IMR-90 (cell line): Measurements from ENCODE around the gene ZBTB44. TPM values are rescaled to one million over a fixed set of nuclear protein-coding genes. Genes with fewer than 3 reads are reported as not detected.

Experiments
- ATAC-seq: fragments of 200-7000 bp; cut with Tn5 transposase; 2 replicates; pipeline ENCODE4 v1.9.1; 2020; ENCODE audit warnings: low read depth, mild to moderate bottlenecking, moderate library complexity
- BruUV-seq: library from RNA; stranded (reverse); fragments of 400-500 nt; replicated peaks from 2 replicates; lab custom pipeline; 2021; lab: Mats Ljungman, UMichigan
- CTCF ChIA-PET: fragments of 300-600 bp; formaldehyde crosslinking; extraction: SDS; loops from one replicate; lab custom pipeline; 2021; ENCODE audit warnings: antibody characterized with exemption; lab: Yijun Ruan, JAX
- POLR2A ChIA-PET: fragments of 300-600 bp; sonication (Branson Sonifier 250); formaldehyde crosslinking; loops from one replicate; lab custom pipeline; 2022; ENCODE audit warnings: antibody characterized with exemption; ENCODE audit not compliant: unreplicated experiment; lab: Charles Lee
- DNase-seq: peaks from one replicate; pipeline ENCODE4 v3.0.0; 2013
- H2AFZ ChIP-seq: replicated peaks from 2 replicates; pipeline ENCODE3; 2013; ENCODE audit warnings: low read length, mild to moderate bottlenecking; ENCODE audit not compliant: poor library complexity
- H2AK5ac ChIP-seq: 2 replicates; pipeline ENCODE4 v1.6.1; 2013; ENCODE audit warnings: low read depth, low read length, inconsistent platforms
- H2AK9ac ChIP-seq: replicated peaks from 2 replicates; pipeline ENCODE3; 2013; ENCODE audit warnings: mild to moderate bottlenecking, low read depth, low read length, moderate library complexity; ENCODE audit not compliant: poor library complexity
- H2BK120ac ChIP-seq: 2 replicates; pipeline ENCODE4 v1.6.1; 2013; ENCODE audit warnings: low read depth, low read length, inconsistent platforms
- H2BK15ac ChIP-seq: 3 replicates; pipeline ENCODE4 v1.6.1; 2013; ENCODE audit warnings: low read depth, low read length, inconsistent platforms
- H2BK20ac ChIP-seq: 2 replicates; pipeline ENCODE4 v1.6.1; 2013; ENCODE audit warnings: low read depth, mild to moderate bottlenecking, inconsistent platforms, low read length, moderate library complexity
- H2BK5ac ChIP-seq: 2 replicates; pipeline ENCODE4 v1.6.1; 2013; ENCODE audit warnings: mild to moderate bottlenecking, low read depth, low read length, inconsistent platforms; ENCODE audit not compliant: poor library complexity, severe bottlenecking
- H3K14ac ChIP-seq: replicated peaks from 2 replicates; pipeline ENCODE4 v1.6.1; 2013; ENCODE audit warnings: low read depth, low read length, inconsistent platforms
- H3K18ac ChIP-seq: 2 replicates; pipeline ENCODE4 v1.6.1; 2013; ENCODE audit warnings: low read depth, low read length, control low read depth
- H3K23ac ChIP-seq: 2 replicates; pipeline ENCODE4 v1.6.1; 2013; ENCODE audit warnings: low read depth, low read length, inconsistent platforms
- H3K27ac ChIP-seq: 2 replicates; pipeline ENCODE4 v1.5.1; 2013; ENCODE audit warnings: mild to moderate bottlenecking, control low read depth, low read length; ENCODE audit not compliant: insufficient read depth
- H3K27me3 ChIP-seq: 2 replicates; pipeline ENCODE4 v1.6.1; 2013; ENCODE audit warnings: low read length; ENCODE audit not compliant: control insufficient read depth, insufficient read depth
- H3K36me3 ChIP-seq: 2 replicates; pipeline ENCODE4 v1.6.1; 2013; ENCODE audit warnings: low read length, mixed read lengths; ENCODE audit not compliant: control insufficient read depth, insufficient read depth
- H3K4ac ChIP-seq: 2 replicates; pipeline ENCODE4 v1.6.1; 2013; ENCODE audit warnings: low read depth, low read length, inconsistent platforms
- H3K4me1 ChIP-seq: 2 replicates; pipeline ENCODE4 v1.6.1; 2013; ENCODE audit warnings: low read length, mixed read lengths; ENCODE audit not compliant: control insufficient read depth, insufficient read depth
- H3K4me2 ChIP-seq: 2 replicates; pipeline ENCODE4 v1.6.1; 2013; ENCODE audit warnings: low read depth, mild to moderate bottlenecking, control low read depth, low read length, moderate library complexity
- H3K4me3 ChIP-seq: 2 replicates; pipeline ENCODE4 v1.5.1; 2013; ENCODE audit warnings: low read depth, mild to moderate bottlenecking, control low read depth, low read length, moderate library complexity; ENCODE audit not compliant: insufficient read depth
- H3K56ac ChIP-seq: 2 replicates; pipeline ENCODE4 v1.6.1; 2013; ENCODE audit warnings: low read length, inconsistent platforms; ENCODE audit not compliant: insufficient read depth; ENCODE audit errors: extremely low read depth
- H3K79me1 ChIP-seq, 2 experiments: 2 replicates each; pipeline ENCODE4 v1.6.1; 2013; ENCODE audit warnings: low read length in 2 of 2, inconsistent platforms in 1 of 2, low read depth in 1 of 2
- H3K9ac ChIP-seq: 2 replicates; pipeline ENCODE4 v1.6.1; 2013; ENCODE audit warnings: low read depth, low read length, control low read depth
- H3K9me1 ChIP-seq: 2 replicates; pipeline ENCODE4 v1.6.1; 2013; ENCODE audit warnings: low read length, inconsistent platforms; ENCODE audit not compliant: insufficient read depth
- H3K9me3 ChIP-seq: 2 replicates; pipeline ENCODE4 v1.6.1; 2013; ENCODE audit warnings: low read length; ENCODE audit not compliant: control insufficient read depth, insufficient read depth
- H4K20me1 ChIP-seq: 2 replicates; pipeline ENCODE4 v1.6.1; 2013; ENCODE audit warnings: low read length, inconsistent platforms; ENCODE audit not compliant: insufficient read depth
- H4K5ac ChIP-seq: 2 replicates; pipeline ENCODE4 v1.6.1; 2013; ENCODE audit warnings: mild to moderate bottlenecking, low read depth, low read length, control low read depth
- H4K8ac ChIP-seq, 2 experiments: 2 replicates each; pipeline ENCODE4 v1.6.1; 2013; ENCODE audit warnings: low read depth in 2 of 2, low read length in 2 of 2, control low read depth in 1 of 2, inconsistent platforms in 1 of 2
- H4K91ac ChIP-seq: 2 replicates; pipeline ENCODE4 v1.6.1; 2013; ENCODE audit warnings: low read depth, low read length, inconsistent platforms; ENCODE audit not compliant: insufficient read depth
- BHLHE40 ChIP-seq: fragments of 150-350 bp; IDR thresholded peaks from 2 replicates; pipeline ENCODE4 v1.6.1; 2016; ENCODE audit warnings: mild to moderate bottlenecking, low read depth, low read length
- CEBPB ChIP-seq: IDR thresholded peaks from 2 replicates; pipeline ENCODE4 v1.6.1; 2012; ENCODE audit warnings: low read depth, low read length, improper control_type of control experiment
- MAZ ChIP-seq: IDR thresholded peaks from 2 replicates; pipeline ENCODE4 v1.6.1; 2012; ENCODE audit warnings: low read depth, mild to moderate bottlenecking, low read length, improper control_type of control experiment, moderate library complexity, borderline replicate concordance
- MXI1 ChIP-seq: IDR thresholded peaks from 2 replicates; pipeline ENCODE4 v1.6.1; 2012; ENCODE audit warnings: low read depth, mild to moderate bottlenecking, low read length, moderate library complexity, borderline replicate concordance
- NFE2L2 ChIP-seq: fragments of 150-350 bp; IDR thresholded peaks from 2 replicates; pipeline ENCODE4 v1.6.1; 2016; ENCODE audit warnings: low read depth, mild to moderate bottlenecking, low read length
- POLR2A ChIP-seq: IDR thresholded peaks from 2 replicates; pipeline ENCODE4 v1.6.1; 2012; ENCODE audit warnings: mild to moderate bottlenecking, low read depth, low read length
- RAD21 ChIP-seq: IDR thresholded peaks from 2 replicates; pipeline ENCODE4 v1.6.1; 2012; ENCODE audit warnings: low read length, improper control_type of control experiment
- RCOR1 ChIP-seq: IDR thresholded peaks from 2 replicates; pipeline ENCODE4 v1.6.1; 2012; ENCODE audit warnings: mild to moderate bottlenecking, low read length, improper control_type of control experiment; ENCODE audit not compliant: insufficient replicate concordance
- WGBS, 2 experiments: methylation state at CpG; one replicate each; pipeline versions ENCODE4 v1.1.5 to v1.1.7; 2013; ENCODE audit warnings: missing lambda C conversion rate in 2 of 2; ENCODE audit not compliant: insufficient read length in 1 of 2; ENCODE audit errors: extremely low coverage in 2 of 2; 5-methylcytosine and 5-hydroxymethylcytosine counted together
- dilution Hi-C: fragments of 300-500 bp; cut with HindIII; formaldehyde crosslinking; loops from one replicate; pipeline ENCODE4 v1.14.3; 2018; ENCODE audit warnings: low sequenced_read_pairs; ENCODE audit not compliant: unreplicated experiment
- in situ Hi-C: fragments of 300-500 bp; cut with MboI; formaldehyde crosslinking; loops from 3 replicates; pipeline ENCODE4 v1.14.3; 2019; ENCODE audit warnings: low sequenced_read_pairs, inconsistent platforms, mixed read lengths
- intact Hi-C: fragments of 100-400 bp; cut with micrococcal nuclease; formaldehyde crosslinking; loops from 2 replicates; pipeline ENCODE4 v1.10.0; 2022
- polyA plus RNA-seq, 3 experiments: library from polyadenylated mRNA; depleted of rRNA; stranded (reverse); fragments of >200 nt; gene quantifications; 2 replicates each; pipeline ENCODE4 v1.2.3, GENCODE V29; 2012; ENCODE audit warnings: low replicate concordance in 1 of 3
- total RNA-seq: library from RNA; depleted of rRNA; stranded (reverse); fragments of >200 nt; gene quantifications from 2 replicates; pipeline ENCODE4 v1.2.3, GENCODE V29; 2012
- TF ChIP-seq, protein P1 (sequence below): fragments of 150-350 bp; IDR thresholded peaks from 2 replicates; pipeline ENCODE4 v1.6.1; 2016; ENCODE audit warnings: low read depth, mild to moderate bottlenecking, low read length, moderate library complexity, borderline replicate concordance
- TF ChIP-seq, protein P2 (sequence below): fragments of 150-350 bp; IDR thresholded peaks from 2 replicates; pipeline ENCODE4 v1.6.1; 2017; ENCODE audit warnings: mild to moderate bottlenecking, antibody characterized with exemption, low read length, low read depth
- TF ChIP-seq, protein P3 (sequence below): conservative IDR thresholded peaks from 2 replicates; pipeline ENCODE4 v1.5.1; 2012; ENCODE audit warnings: mild to moderate bottlenecking, low read depth, low read length, improper control_type of control experiment

ZBTB44 gene
- total and polyA plus RNA-seq, 2 of the 4 experiments (the other 2 are of a cell fraction) = 6.9 to 23.3 TPM

DNA sequence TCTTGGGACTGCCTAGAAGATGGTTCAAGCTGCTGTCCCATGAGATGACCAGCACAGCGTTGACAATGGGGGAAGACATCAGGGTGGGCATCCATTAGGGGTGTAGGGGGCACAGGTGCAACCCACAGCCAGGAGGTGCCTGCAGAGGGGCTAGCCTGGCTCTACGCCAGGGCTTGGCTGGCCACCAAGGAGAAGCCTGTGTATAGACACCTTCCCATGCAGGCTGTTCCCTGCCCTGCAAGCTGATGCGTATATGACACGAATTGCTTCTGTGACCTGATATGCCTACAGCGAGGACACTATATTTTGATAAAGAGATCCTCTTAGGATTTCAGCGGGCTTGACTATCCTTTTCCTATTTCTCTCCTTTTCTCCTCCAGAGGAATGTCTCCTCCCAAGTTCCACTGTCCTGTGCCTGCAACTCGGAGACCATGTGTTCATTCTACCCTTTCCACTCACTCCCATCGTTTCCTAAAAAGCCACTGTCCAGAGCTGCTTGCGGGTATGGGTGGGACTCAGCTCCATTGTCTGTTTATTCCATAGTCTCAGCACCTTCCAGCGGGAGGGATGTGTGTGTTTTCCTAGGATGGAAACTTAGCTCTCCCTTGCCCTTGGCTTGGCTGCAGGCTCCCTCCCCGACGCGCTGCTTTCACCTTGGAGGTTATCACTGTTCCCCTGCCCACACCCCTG, 99.0 kb downstream of the ZBTB44 start:
- H3K9ac ChIP-seq = no peak overlapping the region
- no peak overlapping the region for H2AK5ac ChIP-seq
- intact Hi-C loops (loop anchor here (10.0 kb wide), 1 partner anchor 649 kb away; no protein-coding TSS in a partner anchor), dilution Hi-C loops (no loop called here), in situ Hi-C loops (loop anchor here (10.0 to 25.0 kb wide), 2 partner anchors 172 to 649 kb away; no protein-coding TSS in a partner anchor)
- H3K23ac ChIP-seq = no peak overlapping the region
- no peaks in the 10 kb centered on the region for H3K9me1 ChIP-seq
- H3K14ac ChIP-seq = no peak overlapping the region
- no peaks in the 10 kb centered on the region for H3K4me1 ChIP-seq
- no TSS peak for BruUV-seq
- no peak overlapping the region for H3K4me2 ChIP-seq
- TF ChIP-seq, protein P1, sequence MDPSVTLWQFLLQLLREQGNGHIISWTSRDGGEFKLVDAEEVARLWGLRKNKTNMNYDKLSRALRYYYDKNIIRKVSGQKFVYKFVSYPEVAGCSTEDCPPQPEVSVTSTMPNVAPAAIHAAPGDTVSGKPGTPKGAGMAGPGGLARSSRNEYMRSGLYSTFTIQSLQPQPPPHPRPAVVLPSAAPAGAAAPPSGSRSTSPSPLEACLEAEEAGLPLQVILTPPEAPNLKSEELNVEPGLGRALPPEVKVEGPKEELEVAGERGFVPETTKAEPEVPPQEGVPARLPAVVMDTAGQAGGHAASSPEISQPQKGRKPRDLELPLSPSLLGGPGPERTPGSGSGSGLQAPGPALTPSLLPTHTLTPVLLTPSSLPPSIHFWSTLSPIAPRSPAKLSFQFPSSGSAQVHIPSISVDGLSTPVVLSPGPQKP = no peak
- TF ChIP-seq, protein P2, sequence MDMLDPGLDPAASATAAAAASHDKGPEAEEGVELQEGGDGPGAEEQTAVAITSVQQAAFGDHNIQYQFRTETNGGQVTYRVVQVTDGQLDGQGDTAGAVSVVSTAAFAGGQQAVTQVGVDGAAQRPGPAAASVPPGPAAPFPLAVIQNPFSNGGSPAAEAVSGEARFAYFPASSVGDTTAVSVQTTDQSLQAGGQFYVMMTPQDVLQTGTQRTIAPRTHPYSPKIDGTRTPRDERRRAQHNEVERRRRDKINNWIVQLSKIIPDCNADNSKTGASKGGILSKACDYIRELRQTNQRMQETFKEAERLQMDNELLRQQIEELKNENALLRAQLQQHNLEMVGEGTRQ = no peak
- TF ChIP-seq MXI1 (no peak), CEBPB (no peak), POLR2A (no peak), RCOR1 (no peak), NFE2L2 (no peak), RAD21 (no peak), MAZ (no peak), BHLHE40 (no peak)
- TF ChIP-seq, protein P3, sequence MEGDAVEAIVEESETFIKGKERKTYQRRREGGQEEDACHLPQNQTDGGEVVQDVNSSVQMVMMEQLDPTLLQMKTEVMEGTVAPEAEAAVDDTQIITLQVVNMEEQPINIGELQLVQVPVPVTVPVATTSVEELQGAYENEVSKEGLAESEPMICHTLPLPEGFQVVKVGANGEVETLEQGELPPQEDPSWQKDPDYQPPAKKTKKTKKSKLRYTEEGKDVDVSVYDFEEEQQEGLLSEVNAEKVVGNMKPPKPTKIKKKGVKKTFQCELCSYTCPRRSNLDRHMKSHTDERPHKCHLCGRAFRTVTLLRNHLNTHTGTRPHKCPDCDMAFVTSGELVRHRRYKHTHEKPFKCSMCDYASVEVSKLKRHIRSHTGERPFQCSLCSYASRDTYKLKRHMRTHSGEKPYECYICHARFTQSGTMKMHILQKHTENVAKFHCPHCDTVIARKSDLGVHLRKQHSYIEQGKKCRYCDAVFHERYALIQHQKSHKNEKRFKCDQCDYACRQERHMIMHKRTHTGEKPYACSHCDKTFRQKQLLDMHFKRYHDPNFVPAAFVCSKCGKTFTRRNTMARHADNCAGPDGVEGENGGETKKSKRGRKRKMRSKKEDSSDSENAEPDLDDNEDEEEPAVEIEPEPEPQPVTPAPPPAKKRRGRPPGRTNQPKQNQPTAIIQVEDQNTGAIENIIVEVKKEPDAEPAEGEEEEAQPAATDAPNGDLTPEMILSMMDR = no peak
- no peak overlapping the region for H3K56ac ChIP-seq
- no peak overlapping the region for H2BK5ac ChIP-seq
- POLR2A ChIA-PET = no interaction called here
- ATAC-seq = no peak
- no peak overlapping the region for H4K8ac ChIP-seq
- H3K27ac ChIP-seq = no peak overlapping the region
- H4K91ac ChIP-seq = no peak overlapping the region
- WGBS, 2 experiments = 78% methylated on average over 2 of the region's 13 CpGs; no CpG with 5 or more reads in 1 of the 2 experiments
- no peak overlapping the region for H2AFZ ChIP-seq
- H3K4ac ChIP-seq = no peak overlapping the region
- H2BK120ac ChIP-seq = no peak overlapping the region
- no peaks in the 10 kb centered on the region for H3K9me3 ChIP-seq
- no peak overlapping the region for H4K5ac ChIP-seq
- H2AK9ac ChIP-seq = no peak overlapping the region
- no peak for DNase-seq
- no peak overlapping the region for H3K4me3 ChIP-seq
- peaks cover 42% of the 10 kb centered on the region for H3K27me3 ChIP-seq
- H2BK20ac ChIP-seq = no peak overlapping the region
- H4K20me1 ChIP-seq = no peaks in the 10 kb centered on the region
- H3K18ac ChIP-seq = no peak overlapping the region
- CTCF ChIA-PET = interaction anchor here (0.5 to 1.7 kb wide), 3 partner anchors 64 to 646 kb away, joined by 3 to 4 read pairs (median 3); no protein-coding TSS in a partner anchor
- H3K36me3 ChIP-seq = no peaks in the 10 kb centered on the region
- H2BK15ac ChIP-seq = no peak overlapping the region
- H3K79me1 ChIP-seq = no peaks in the 10 kb centered on the region
